ENCODE measurements around the gene SUGCT.

SUGCT gene

GRCh38 chr7:40753455-40753854, 618.6 kb downstream of the SUGCT start:
- no peak for DNase-seq
- Histone ChIP-seq H3K36me3 (no peaks in the 10 kb centered on the region), H3K4me3 (ENCODE audit: low read depth, low read length) (no peak overlapping the region), H3K4me1 (peaks cover 6% of the 10 kb centered on the region), H3K27me3 (no peaks in the 10 kb centered on the region), H3K9me3 (no peaks in the 10 kb centered on the region)
- TF ChIP-seq CTCF (IDR thresholded peaks at IDR 0.05; ENCODE audit: low read depth, low read length) = no peak

GRCh38 chr7:40755438-40755837, 620.6 kb downstream of the SUGCT start:
- Histone ChIP-seq H3K36me3 (no peaks in the 10 kb centered on the region), H3K9me3 (no peaks in the 10 kb centered on the region), H3K4me1 (peaks cover 18% of the 10 kb centered on the region), H3K27me3 (no peaks in the 10 kb centered on the region), H3K4me3 (ENCODE audit: low read depth, low read length) (no peak overlapping the region)
- DNase-seq = no peak
- TF ChIP-seq CTCF (IDR thresholded peaks at IDR 0.05; ENCODE audit: low read depth, low read length) = no peak

- no peak for DNase-seq
- peaks cover 24% of the 10 kb centered on the region for H3K4me1 ChIP-seq
- no peak for TF ChIP-seq CTCF (IDR thresholded peaks at IDR 0.05; ENCODE audit: low read depth, low read length)
- H3K27me3 ChIP-seq = no peaks in the 10 kb centered on the region
- H3K9me3 ChIP-seq = no peaks in the 10 kb centered on the region
- H3K36me3 ChIP-seq = no peaks in the 10 kb centered on the region
- H3K4me3 ChIP-seq (ENCODE audit: low read depth, low read length) = no peak overlapping the region
These were observed 622.3 kb downstream of the SUGCT start for GRCh38 chr7:40757109-40757508.

GRCh38 chr7:40758590-40758989, 623.8 kb downstream of the SUGCT start:
- H3K4me3 ChIP-seq (ENCODE audit: low read depth, low read length) = no peak overlapping the region
- TF ChIP-seq CTCF (IDR thresholded peaks at IDR 0.05; ENCODE audit: low read depth, low read length) = no peak
- no peaks in the 10 kb centered on the region for H3K9me3 ChIP-seq
- H3K27me3 ChIP-seq = no peaks in the 10 kb centered on the region
- H3K36me3 ChIP-seq = no peaks in the 10 kb centered on the region
- peaks cover 29% of the 10 kb centered on the region for H3K4me1 ChIP-seq
- DNase-seq = peak; percentile 43

- no peak for TF ChIP-seq CTCF (IDR thresholded peaks at IDR 0.05; ENCODE audit: low read depth, low read length)
- no peaks in the 10 kb centered on the region for H3K9me3 ChIP-seq
- H3K36me3 ChIP-seq = no peaks in the 10 kb centered on the region
- DNase-seq = no peak
- H3K4me3 ChIP-seq (ENCODE audit: low read depth, low read length) = no peak overlapping the region
- H3K4me1 ChIP-seq = peaks cover 31% of the 10 kb centered on the region
- no peaks in the 10 kb centered on the region for H3K27me3 ChIP-seq
These were observed 625.6 kb downstream of the SUGCT start for GRCh38 chr7:40760293-40760964.

- Histone ChIP-seq H3K36me3 (no peaks in the 10 kb centered on the region), H3K27me3 (no peaks in the 10 kb centered on the region), H3K9me3 (no peaks in the 10 kb centered on the region), H3K4me1 (peaks cover 31% of the 10 kb centered on the region), H3K4me3 (ENCODE audit: low read depth, low read length) (no peak overlapping the region)
- no peak for TF ChIP-seq CTCF (IDR thresholded peaks at IDR 0.05; ENCODE audit: low read depth, low read length)
- DNase-seq = no peak
These were observed 626.2 kb downstream of the SUGCT start for GRCh38 chr7:40760987-40761386.

Data from BE2C (cell line).